GM13977 (cell line): ENCODE data around the gene CELF5.

Source experiments
- DNase-seq: peaks from one replicate; pipeline ENCODE4 v3.0.0; 2012; ENCODE audit warnings: low spot score
- CTCF ChIP-seq: IDR thresholded peaks from 2 replicates; pipeline ENCODE4 v1.5.1; 2012; ENCODE audit warnings: mild to moderate bottlenecking, control low read depth; ENCODE audit not compliant: insufficient read depth; ENCODE audit errors: extremely low read depth, missing control alignments
- in situ Hi-C: fragments of 300-500 bp; cut with MboI; formaldehyde crosslinking; loops from one replicate; pipeline ENCODE4 v1.12.0; 2022; ENCODE audit warnings: low sequenced_read_pairs, low pct_unique_long_range_greater_than_20kb, mixed read lengths, inconsistent platforms; ENCODE audit not compliant: unreplicated experiment

The CELF5 gene

DNA sequence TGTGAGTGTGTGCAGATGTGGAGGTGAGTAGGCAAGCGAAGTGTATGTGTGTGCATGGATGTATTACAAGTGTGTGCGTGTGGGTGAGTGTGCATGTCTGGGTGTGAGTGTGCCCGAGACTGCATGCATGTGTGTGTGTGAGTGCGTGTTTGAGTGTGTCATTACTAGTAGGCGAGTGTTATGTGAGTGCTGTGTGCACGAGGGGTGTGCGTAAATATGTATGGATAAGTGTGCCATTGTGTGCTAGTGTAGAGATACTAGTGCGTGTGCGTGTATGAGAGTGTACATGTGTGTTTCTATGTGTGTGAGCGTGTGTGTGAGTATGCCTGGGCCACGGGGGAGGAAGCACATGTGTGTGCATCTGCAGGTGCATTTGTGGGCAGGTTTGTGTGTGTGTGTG lies 53.8 kb downstream of the CELF5 start:
- DNase-seq: no peak
- in situ Hi-C loops: no loop called here
- no peak for TF ChIP-seq CTCF

- in situ Hi-C loops: no loop called here
- DNase-seq: no peak
- TF ChIP-seq CTCF: no peak
Observed at GRCh38 chr19:3278749-3279148, 54.3 kb downstream of the CELF5 start.

GRCh38 chr19:3279306-3279705 lies 54.8 kb downstream of the CELF5 start:
- DNase-seq: no peak
- in situ Hi-C loops: no loop called here

DNA sequence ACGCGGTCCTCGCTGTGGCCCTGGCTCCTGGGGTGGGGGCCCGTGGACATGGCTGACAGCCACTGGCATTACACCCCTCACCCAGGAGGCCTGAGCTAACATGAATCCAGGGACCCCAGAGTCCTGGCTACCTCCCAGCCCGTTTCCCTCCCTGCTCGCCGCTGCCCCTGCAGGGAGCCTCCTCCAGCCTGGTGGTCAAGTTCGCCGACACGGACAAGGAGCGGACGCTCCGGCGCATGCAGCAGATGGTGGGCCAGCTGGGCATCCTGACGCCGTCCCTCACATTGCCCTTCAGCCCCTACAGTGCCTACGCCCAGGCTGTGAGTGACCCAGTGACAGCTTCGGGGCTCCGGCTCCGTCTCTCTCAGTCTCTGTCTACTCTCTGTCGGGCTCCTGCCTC lies 56.6 kb downstream of the CELF5 start:
- no peak for TF ChIP-seq CTCF
- in situ Hi-C loops: no loop called here

More at GRCh38 chr19:3279306-3279705, 54.8 kb downstream of the CELF5 start:
- TF ChIP-seq CTCF: no peak

GRCh38 chr19:3282155-3282554 lies 57.7 kb downstream of the CELF5 start:
- in situ Hi-C loops: no loop called here
- TF ChIP-seq CTCF: no peak
- DNase-seq: no peak

More for the DNA sequence above, 56.6 kb downstream of the CELF5 start:
- no peak for DNase-seq

DNA sequence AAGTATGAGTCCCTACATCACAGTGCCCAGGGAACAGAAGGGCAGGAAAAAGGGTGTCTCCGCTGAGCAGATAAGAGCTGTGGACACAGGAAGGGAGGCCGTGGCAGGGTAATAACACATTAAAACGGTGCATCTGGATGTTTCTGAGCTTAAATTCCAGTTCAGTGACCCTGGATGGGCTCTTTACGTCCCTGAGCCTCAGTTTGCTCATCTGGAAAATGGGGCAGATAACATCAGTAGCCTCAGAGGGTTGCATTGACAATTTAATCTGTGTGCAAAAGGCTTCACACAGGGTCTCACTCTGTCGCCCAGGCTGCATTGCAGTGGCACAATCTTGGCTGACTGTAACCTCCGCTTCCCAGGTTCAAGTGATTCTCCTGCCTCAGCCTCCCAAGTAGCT lies 58.1 kb downstream of the CELF5 start:
- in situ Hi-C loops: no loop called here
- no peak for TF ChIP-seq CTCF
- DNase-seq: no peak

DNA sequence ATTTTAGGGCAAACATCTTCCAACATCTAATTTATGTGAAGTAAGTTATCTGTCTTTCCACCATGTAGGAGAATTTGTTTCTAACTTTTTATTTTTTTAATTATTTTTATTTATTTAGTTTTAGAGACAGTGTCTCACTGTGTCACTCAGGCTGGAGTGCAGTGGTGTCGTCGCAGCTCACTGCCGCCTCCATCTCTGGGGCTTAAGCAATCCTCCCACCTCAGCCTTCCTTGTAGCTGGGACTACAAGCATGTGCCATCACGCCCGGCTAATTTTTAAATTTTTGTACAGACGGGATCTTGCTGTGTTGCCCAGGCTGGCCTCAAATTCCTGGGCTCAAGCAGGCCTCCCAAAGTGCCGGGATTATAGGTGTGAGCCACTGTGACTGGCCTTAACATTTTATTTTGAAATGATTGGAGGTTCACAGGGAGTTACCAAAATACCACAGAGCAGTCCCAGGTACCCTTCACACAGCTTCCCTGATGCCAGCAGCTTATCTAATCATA lies 58.8 kb downstream of the CELF5 start:
- no peak for TF ChIP-seq CTCF
- in situ Hi-C loops: no loop called here
- no peak for DNase-seq
